ENCODE results near the gene SLC24A5.

GRCh38 chr15:48191574-48192225, 70.9 kb downstream of the SLC24A5 start, which contains the start of gene CTXN2:
- TF ChIP-seq, protein P1, sequence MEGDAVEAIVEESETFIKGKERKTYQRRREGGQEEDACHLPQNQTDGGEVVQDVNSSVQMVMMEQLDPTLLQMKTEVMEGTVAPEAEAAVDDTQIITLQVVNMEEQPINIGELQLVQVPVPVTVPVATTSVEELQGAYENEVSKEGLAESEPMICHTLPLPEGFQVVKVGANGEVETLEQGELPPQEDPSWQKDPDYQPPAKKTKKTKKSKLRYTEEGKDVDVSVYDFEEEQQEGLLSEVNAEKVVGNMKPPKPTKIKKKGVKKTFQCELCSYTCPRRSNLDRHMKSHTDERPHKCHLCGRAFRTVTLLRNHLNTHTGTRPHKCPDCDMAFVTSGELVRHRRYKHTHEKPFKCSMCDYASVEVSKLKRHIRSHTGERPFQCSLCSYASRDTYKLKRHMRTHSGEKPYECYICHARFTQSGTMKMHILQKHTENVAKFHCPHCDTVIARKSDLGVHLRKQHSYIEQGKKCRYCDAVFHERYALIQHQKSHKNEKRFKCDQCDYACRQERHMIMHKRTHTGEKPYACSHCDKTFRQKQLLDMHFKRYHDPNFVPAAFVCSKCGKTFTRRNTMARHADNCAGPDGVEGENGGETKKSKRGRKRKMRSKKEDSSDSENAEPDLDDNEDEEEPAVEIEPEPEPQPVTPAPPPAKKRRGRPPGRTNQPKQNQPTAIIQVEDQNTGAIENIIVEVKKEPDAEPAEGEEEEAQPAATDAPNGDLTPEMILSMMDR (conservative IDR thresholded peaks at IDR 0.05; ENCODE audit: low read length), result no peak
- TF ChIP-seq EZH2phosphoT487 (IDR thresholded peaks at IDR 0.05; ENCODE audit: borderline replicate concordance), result no peak

Data from Loucy (cell line).